ENCODE results near the gene FGF8. TPM values are rescaled to one million over a fixed set of nuclear protein-coding genes. Genes with fewer than 3 reads are reported as not detected.

The FGF8 gene
- total and polyA plus RNA-seq, 2 donors (not counting 3 experiments of a cell fraction or from before 2014, with no cell fraction given) = 0.44 TPM; not detected in 1

DNA sequence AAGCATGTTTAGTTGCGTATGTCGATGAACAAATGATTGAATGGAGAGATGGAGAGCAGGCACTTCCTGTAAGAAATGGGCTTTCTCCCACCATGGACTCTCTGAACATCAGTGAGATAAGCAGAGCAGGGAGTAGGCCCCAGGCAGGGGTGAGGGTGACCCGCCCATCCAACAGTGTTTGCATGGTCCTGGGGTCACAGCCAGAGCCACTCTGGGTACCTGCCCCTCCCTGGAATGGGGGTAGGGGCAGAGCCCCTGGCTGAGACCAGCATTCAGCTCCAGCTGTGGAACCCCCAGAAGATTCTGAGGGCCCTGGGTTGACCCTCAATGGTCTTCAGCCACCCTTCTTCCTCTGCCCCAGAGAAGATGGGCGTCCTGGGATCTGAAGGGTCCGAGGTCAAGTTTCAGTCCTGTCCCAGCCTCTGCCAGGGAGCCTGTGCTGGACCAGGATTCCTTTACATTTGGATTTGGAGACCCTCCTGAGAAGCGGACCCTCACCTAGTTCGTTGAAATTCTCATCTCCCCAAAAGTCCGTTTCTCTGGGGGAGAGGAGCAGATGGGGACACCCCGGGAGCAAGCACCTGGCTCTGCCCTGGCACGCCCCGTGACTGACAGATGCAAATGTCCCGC, 2.4 kb upstream of the FGF8 start:
- no peak overlapping the region for H2AFZ ChIP-seq (ENCODE audit: low read depth, low read length)
- no peaks in the 10 kb centered on the region for H3K9me1 ChIP-seq (replicated peaks; ENCODE audit: control insufficient read depth, extremely low read depth, insufficient read depth, low read length)
- peaks cover 7% of the 10 kb centered on the region for H3K79me2 ChIP-seq (ENCODE audit: control insufficient read depth, insufficient read depth, low read length)
- H3K9me3 ChIP-seq (replicated peaks; ENCODE audit: control insufficient read depth, insufficient read depth, low read length) = no peaks in the 10 kb centered on the region
- ChIA-PET CTCF (interaction anchor here (1.0 to 1.4 kb wide), 9 partner anchors 10 to 567 kb away, joined by 3 to 24 read pairs (median 3); no protein-coding TSS in a partner anchor), POLR2A (interaction anchor here (1.1 kb wide), 1 partner anchor 35 kb away, joined by 4 read pairs; no protein-coding TSS in a partner anchor)
- H3K27ac ChIP-seq (ENCODE audit: insufficient read depth, low read depth, low read length) = no peak overlapping the region
- DNase-seq (ENCODE audit: low read depth, low spot score) (no peak), FAIRE-seq (no peak)
- peaks cover 36 to 47% of the 10 kb centered on the region in 2 experiments for H3K27me3 ChIP-seq (ENCODE audit: control insufficient read depth in 2 of 2, insufficient read depth in 2 of 2, low read length in 2 of 2)
- H3K4me3 ChIP-seq (replicated peaks in 1 of 3; ENCODE audit: insufficient read depth in 1 of 3, low read depth in 1 of 3, low read length in 3 of 3) = no peak overlapping the region
- TF ChIP-seq POLR2A (IDR thresholded peaks at IDR 0.05; ENCODE audit: low read depth, low read length) = no peak
- TF ChIP-seq, protein P1, sequence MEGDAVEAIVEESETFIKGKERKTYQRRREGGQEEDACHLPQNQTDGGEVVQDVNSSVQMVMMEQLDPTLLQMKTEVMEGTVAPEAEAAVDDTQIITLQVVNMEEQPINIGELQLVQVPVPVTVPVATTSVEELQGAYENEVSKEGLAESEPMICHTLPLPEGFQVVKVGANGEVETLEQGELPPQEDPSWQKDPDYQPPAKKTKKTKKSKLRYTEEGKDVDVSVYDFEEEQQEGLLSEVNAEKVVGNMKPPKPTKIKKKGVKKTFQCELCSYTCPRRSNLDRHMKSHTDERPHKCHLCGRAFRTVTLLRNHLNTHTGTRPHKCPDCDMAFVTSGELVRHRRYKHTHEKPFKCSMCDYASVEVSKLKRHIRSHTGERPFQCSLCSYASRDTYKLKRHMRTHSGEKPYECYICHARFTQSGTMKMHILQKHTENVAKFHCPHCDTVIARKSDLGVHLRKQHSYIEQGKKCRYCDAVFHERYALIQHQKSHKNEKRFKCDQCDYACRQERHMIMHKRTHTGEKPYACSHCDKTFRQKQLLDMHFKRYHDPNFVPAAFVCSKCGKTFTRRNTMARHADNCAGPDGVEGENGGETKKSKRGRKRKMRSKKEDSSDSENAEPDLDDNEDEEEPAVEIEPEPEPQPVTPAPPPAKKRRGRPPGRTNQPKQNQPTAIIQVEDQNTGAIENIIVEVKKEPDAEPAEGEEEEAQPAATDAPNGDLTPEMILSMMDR (IDR thresholded peaks at IDR 0.05; ENCODE audit: extremely low read depth in 1 of 2, insufficient read depth in 1 of 2, low read depth in 1 of 2, low read length in 2 of 2) = no peak
- TF ChIP-seq FOS (IDR thresholded peaks at IDR 0.05; ENCODE audit: borderline replicate concordance, insufficient read depth, low read length) = no peak
- TF ChIP-seq GATA2 (IDR thresholded peaks at IDR 0.05; ENCODE audit: insufficient read depth, insufficient read length, low read depth, low read length) = no peak
- TF ChIP-seq, protein P2, sequence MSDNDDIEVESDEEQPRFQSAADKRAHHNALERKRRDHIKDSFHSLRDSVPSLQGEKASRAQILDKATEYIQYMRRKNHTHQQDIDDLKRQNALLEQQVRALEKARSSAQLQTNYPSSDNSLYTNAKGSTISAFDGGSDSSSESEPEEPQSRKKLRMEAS (IDR thresholded peaks at IDR 0.05; ENCODE audit: insufficient read depth, insufficient read length) = no peak
- no peak for TF ChIP-seq POLR2AphosphoS5 (IDR thresholded peaks at IDR 0.05; ENCODE audit: insufficient read depth, low read depth, low read length)
- no peak for TF ChIP-seq JUN (IDR thresholded peaks at IDR 0.05; ENCODE audit: borderline replicate concordance, insufficient read depth, insufficient read length, low read depth)
- TF ChIP-seq EZH2 (IDR thresholded peaks at IDR 0.05; ENCODE audit: borderline replicate concordance, low read depth, low read length, severe bottlenecking) = no peak
- TF ChIP-seq MYC (IDR thresholded peaks at IDR 0.05; ENCODE audit: low read depth, low read length) = no peak
- dilution Hi-C loops (cut with MboI; ENCODE audit: extremely low pct_ligation_motif_present, low sequenced_read_pairs) = no loop called here
- BruUV-seq (replicated peaks) = no TSS peak
- no peak overlapping the region for H3K4me2 ChIP-seq (ENCODE audit: insufficient read depth, low read length)
- no peaks in the 10 kb centered on the region for H3K36me3 ChIP-seq (ENCODE audit: control insufficient read depth in 2 of 2, extremely low read depth in 1 of 2, insufficient read depth in 2 of 2, low read length in 2 of 2)
- H3K4me1 ChIP-seq (ENCODE audit: control insufficient read depth, extremely low read depth, insufficient read depth, low read length) = peaks cover 19% of the 10 kb centered on the region
- H3K9ac ChIP-seq (replicated peaks; ENCODE audit: extremely low read depth, insufficient read depth, low read length) = no peak overlapping the region
- intact Hi-C loops (cut with micrococcal nuclease) = no loop called here
- H4K20me1 ChIP-seq (replicated peaks; ENCODE audit: control insufficient read depth, extremely low read depth, insufficient read depth, low read length) = no peaks in the 10 kb centered on the region

Measured in endothelial cell of umbilical vein (primary cell).